Transverse colon (tissue), 4 donors: Measurements from ENCODE around the gene C11orf52. TPM values are rescaled to one million over a fixed set of nuclear protein-coding genes. Genes with fewer than 3 reads are reported as not detected.

Experiments used
- DNase-seq: peaks from one replicate; pipeline ENCODE4 v3.0.0-alpha.2; 2019
- H3K27ac ChIP-seq, 4 donors: fragments of 200-600 bp; sonication (generic); 2 replicates each; pipeline ENCODE4 v1.5.1; 2016 to 2018; ENCODE audit warnings: inconsistent platforms in 4 of 4
- H3K27me3 ChIP-seq: fragments of 200-600 bp; sonication (generic); 2 replicates; pipeline ENCODE4 v1.5.1; 2017; ENCODE audit warnings: inconsistent platforms
- H3K36me3 ChIP-seq, 4 donors: fragments of 200-600 bp; sonication (generic); 2 replicates each; pipeline ENCODE4 v1.5.1; 2017 to 2019; ENCODE audit warnings: inconsistent platforms in 4 of 4
- H3K4me1 ChIP-seq, 4 donors: fragments of 200-600 bp; sonication (generic); 2 replicates each; pipeline ENCODE4 v1.5.1; 2017 to 2020; ENCODE audit warnings: inconsistent platforms in 4 of 4
- H3K4me3 ChIP-seq, 4 donors: fragments of 200-600 bp; sonication (generic); 1 replicate in 1 of 4; 2 replicates in 3 of 4; pipeline versions ENCODE4 v1.5.1 to v1.6.1; 2017 to 2019; ENCODE audit warnings: inconsistent platforms in 4 of 4
- H3K9me3 ChIP-seq, 2 donors: fragments of 200-600 bp; sonication (generic); 2 replicates each; pipeline ENCODE4 v1.5.1; 2017 to 2019; ENCODE audit warnings: inconsistent platforms in 2 of 2
- CTCF ChIP-seq, 5 experiments: fragments of 200-600 bp in 3 of 5; fragments of 450-650 bp in 2 of 5; sonication (generic) in 3 of 5; IDR thresholded peaks; 1 replicate in 2 of 5; 2 replicates in 3 of 5; pipeline ENCODE4 v1.5.1; 2016 to 2017; ENCODE audit warnings: antibody characterized with exemption in 5 of 5, inconsistent platforms in 3 of 5, mild to moderate bottlenecking in 2 of 5, moderate library complexity in 1 of 5
- EP300 ChIP-seq: sonication (generic); formaldehyde crosslinking; IDR thresholded peaks from one replicate; pipeline ENCODE4 v1.6.1; 2017; ENCODE audit warnings: antibody characterized with exemption, low read depth
- POLR2A ChIP-seq: fragments of 450-650 bp; IDR thresholded peaks from one replicate; pipeline ENCODE4 v1.6.1; 2016; ENCODE audit warnings: antibody characterized with exemption, mild to moderate bottlenecking, moderate library complexity
- POLR2AphosphoS5 ChIP-seq, 3 donors: sonication (generic); formaldehyde crosslinking; IDR thresholded peaks; one replicate each; pipeline ENCODE4 v1.6.1; 2016; ENCODE audit warnings: antibody characterized with exemption in 3 of 3
- WGBS, 2 donors: methylation state at CpG; one replicate each; pipeline ENCODE4 v1.1.5; 2018; ENCODE audit warnings: low coverage in 1 of 2; 5-methylcytosine and 5-hydroxymethylcytosine counted together
- in situ Hi-C, 4 donors: fragments of 200-750 bp; cut with MboI; loops; one replicate each; pipeline versions ENCODE4 v1.15.0 to v1.15.1; 2017; ENCODE audit warnings: low sequenced_read_pairs in 3 of 4, low pct_ligation_motif_present in 1 of 4, low pct_unique_long_range_greater_than_20kb in 1 of 4
- intact Hi-C: fragments of 100-400 bp; cut with DNase I; formaldehyde crosslinking; loops from one replicate; pipeline ENCODE4 v1.15.1; 2023; ENCODE audit warnings: low total_unique reads
- total RNA-seq, 4 donors: library from RNA; depleted of rRNA; stranded (reverse); fragments of >200 nt; gene quantifications; one replicate each; pipeline ENCODE4 v1.1.0, GENCODE V29; 2016

C11orf52 gene
- total RNA-seq, 4 donors from 2014 or later = 3.0 to 11.1 (median 9.1) TPM; not detected in 1

GRCh38 chr11:111945198-111945597 lies 26.5 kb downstream of the C11orf52 start:
- H3K27me3 ChIP-seq = no peaks in the 10 kb centered on the region
- H3K36me3 ChIP-seq = no peaks in the 10 kb centered on the region
- intact Hi-C loops = no loop called here
- peaks cover 0 to 7% (median 0%) of the 10 kb centered on the region in 4 donors for H3K4me1 ChIP-seq
- H3K9me3 ChIP-seq = no peaks in the 10 kb centered on the region
- in situ Hi-C loops = no loop called here
- WGBS, 2 donors = 62% methylated on average over 1 of the region's 1 CpG; no CpG with 5 or more reads in 1 of the 2 donors
- TF ChIP-seq POLR2AphosphoS5 (IDR thresholded peaks at IDR 0.05) (no peak), EP300 (no peak), POLR2A (no peak), CTCF (IDR thresholded peaks at IDR 0.05) (no peak)
- DNase-seq = no peak
- H3K27ac ChIP-seq = peak overlapping the region in 1 of 4 donors; percentile 47
- H3K4me3 ChIP-seq = no peak overlapping the region

- Histone ChIP-seq H3K4me1 (peaks cover 0 to 7% (median 0%) of the 10 kb centered on the region in 4 donors), H3K4me3 (no peak overlapping the region), H3K27me3 (no peaks in the 10 kb centered on the region), H3K36me3 (no peaks in the 10 kb centered on the region), H3K9me3 (no peaks in the 10 kb centered on the region), H3K27ac (no peak overlapping the region)
- in situ Hi-C loops (no loop called here), intact Hi-C loops (no loop called here)
- WGBS, 2 donors = 87% methylated on average over 3 of the region's 3 CpGs
- no peak for DNase-seq
- TF ChIP-seq POLR2AphosphoS5 (IDR thresholded peaks at IDR 0.05) (no peak), CTCF (IDR thresholded peaks at IDR 0.05) (no peak), EP300 (no peak), POLR2A (no peak)
These were observed 27.8 kb downstream of the C11orf52 start for GRCh38 chr11:111946499-111946898.

- Histone ChIP-seq H3K4me1 (peaks cover 0 to 7% (median 0%) of the 10 kb centered on the region in 4 donors), H3K27me3 (no peaks in the 10 kb centered on the region), H3K36me3 (no peaks in the 10 kb centered on the region), H3K27ac (no peak overlapping the region), H3K4me3 (no peak overlapping the region), H3K9me3 (no peaks in the 10 kb centered on the region)
- TF ChIP-seq EP300 (no peak), POLR2A (no peak), POLR2AphosphoS5 (IDR thresholded peaks at IDR 0.05) (no peak), CTCF (IDR thresholded peaks at IDR 0.05) (no peak)
- in situ Hi-C loops = no loop called here
- DNase-seq = no peak
- intact Hi-C loops = no loop called here
These were observed 28.4 kb downstream of the C11orf52 start for GRCh38 chr11:111947143-111947542.

GRCh38 chr11:111949519-111950426 lies 31.1 kb downstream of the C11orf52 start:
- in situ Hi-C loops = no loop called here
- 43 to 65% methylated on average over 5 to 7 of the region's 7 CpGs for WGBS, 2 donors
- no peak overlapping the region for H3K4me3 ChIP-seq
- H3K27ac ChIP-seq = no peak overlapping the region
- intact Hi-C loops = no loop called here
- H3K27me3 ChIP-seq = no peaks in the 10 kb centered on the region
- no peaks in the 10 kb centered on the region for H3K9me3 ChIP-seq
- H3K4me1 ChIP-seq = no peaks in the 10 kb centered on the region
- no peaks in the 10 kb centered on the region for H3K36me3 ChIP-seq
- TF ChIP-seq EP300 (no peak), POLR2A (no peak), CTCF (IDR thresholded peaks at IDR 0.05) (no peak), POLR2AphosphoS5 (IDR thresholded peaks at IDR 0.05) (no peak)
- no peak for DNase-seq
